ENCODE results near the gene PPP1R1C.

DNA sequence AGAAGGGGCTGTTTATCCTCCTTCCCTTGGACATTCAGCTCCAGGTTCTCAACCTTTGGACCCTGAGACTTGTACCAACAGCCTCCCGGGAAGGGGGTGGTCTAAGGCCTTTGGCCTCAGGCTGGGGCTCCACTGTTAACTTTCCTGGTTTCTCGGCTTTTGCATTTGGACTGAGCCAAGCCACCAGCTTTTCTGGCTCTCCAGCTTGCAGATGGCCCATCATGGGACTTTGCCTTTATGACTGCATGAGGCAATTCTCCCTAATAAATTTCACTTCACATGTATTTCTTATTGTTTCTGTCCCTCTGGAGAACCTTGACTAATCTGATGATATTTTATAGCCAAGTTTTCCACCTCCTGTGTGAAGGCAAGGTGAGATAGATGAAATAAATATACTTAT, 180.8 kb downstream of the PPP1R1C start:
- TF ChIP-seq, protein P1, sequence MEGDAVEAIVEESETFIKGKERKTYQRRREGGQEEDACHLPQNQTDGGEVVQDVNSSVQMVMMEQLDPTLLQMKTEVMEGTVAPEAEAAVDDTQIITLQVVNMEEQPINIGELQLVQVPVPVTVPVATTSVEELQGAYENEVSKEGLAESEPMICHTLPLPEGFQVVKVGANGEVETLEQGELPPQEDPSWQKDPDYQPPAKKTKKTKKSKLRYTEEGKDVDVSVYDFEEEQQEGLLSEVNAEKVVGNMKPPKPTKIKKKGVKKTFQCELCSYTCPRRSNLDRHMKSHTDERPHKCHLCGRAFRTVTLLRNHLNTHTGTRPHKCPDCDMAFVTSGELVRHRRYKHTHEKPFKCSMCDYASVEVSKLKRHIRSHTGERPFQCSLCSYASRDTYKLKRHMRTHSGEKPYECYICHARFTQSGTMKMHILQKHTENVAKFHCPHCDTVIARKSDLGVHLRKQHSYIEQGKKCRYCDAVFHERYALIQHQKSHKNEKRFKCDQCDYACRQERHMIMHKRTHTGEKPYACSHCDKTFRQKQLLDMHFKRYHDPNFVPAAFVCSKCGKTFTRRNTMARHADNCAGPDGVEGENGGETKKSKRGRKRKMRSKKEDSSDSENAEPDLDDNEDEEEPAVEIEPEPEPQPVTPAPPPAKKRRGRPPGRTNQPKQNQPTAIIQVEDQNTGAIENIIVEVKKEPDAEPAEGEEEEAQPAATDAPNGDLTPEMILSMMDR (IDR thresholded peaks at IDR 0.05) = no peak
- TF ChIP-seq POLR2A (IDR thresholded peaks at IDR 0.05) = no peak

All from transverse colon (tissue), 3 donors.